ENCODE data around the gene PRIMA1. TPM values are rescaled to one million over a fixed set of nuclear protein-coding genes. Genes with fewer than 3 reads are reported as not detected.
A peak's percentile ranks its signal among the peaks of the same experiment; 100 is the strongest.

The PRIMA1 gene
- total RNA-seq, 1 experiment from 2014 or later = not detected

GRCh38 chr14:93702946-93703345, 85.3 kb downstream of the PRIMA1 start:
- Histone ChIP-seq H3K27ac (ENCODE audit: low read length) (no peak overlapping the region), H2AFZ (ENCODE audit: low read length) (no peak overlapping the region), H3K27me3 (ENCODE audit: low read length) (no peaks in the 10 kb centered on the region), H3K9me2 (replicated peaks; ENCODE audit: insufficient read depth, low read length) (no peaks in the 10 kb centered on the region), H3K9ac (ENCODE audit: low read length) (no peak overlapping the region), H3K36me3 (ENCODE audit: insufficient read depth, low read length) (no peaks in the 10 kb centered on the region), H3K4me1 (ENCODE audit: low read length) (peaks cover 15% of the 10 kb centered on the region), H4K20me1 (ENCODE audit: insufficient read depth, low read depth, low read length) (no peaks in the 10 kb centered on the region), H3K9me3 (ENCODE audit: low read length) (no peaks in the 10 kb centered on the region), H3K4me3 (ENCODE audit: low read length) (no peak overlapping the region), H3K79me2 (ENCODE audit: low read length) (no peaks in the 10 kb centered on the region), H3K4me2 (ENCODE audit: low read depth, low read length, poor library complexity, severe bottlenecking) (no peak overlapping the region)
- DNase-seq = no peak

DNA sequence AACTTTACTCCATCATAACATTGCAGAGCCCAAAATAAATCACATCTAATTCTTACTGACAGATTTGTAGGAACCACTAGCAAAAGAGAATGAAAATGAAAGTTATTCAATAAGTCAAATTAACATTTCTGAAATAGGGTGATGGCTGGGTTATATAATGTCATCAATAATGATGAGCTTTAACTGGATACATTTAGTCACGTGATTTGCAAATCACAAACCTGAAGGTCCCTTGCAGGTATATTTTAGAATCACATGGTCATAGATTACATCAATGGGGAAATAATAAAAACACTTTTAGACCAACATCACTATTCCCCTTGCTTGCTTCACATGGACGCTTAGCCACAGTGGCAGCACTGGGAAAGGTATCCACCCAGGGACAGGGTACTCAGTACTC, 86.7 kb downstream of the PRIMA1 start:
- Histone ChIP-seq H3K27me3 (ENCODE audit: low read length) (no peaks in the 10 kb centered on the region), H3K9me3 (ENCODE audit: low read length) (0 out of 2 replicates have a peak, but pooled peaks cover 4% of the 10 kb centered on the region), H4K20me1 (ENCODE audit: insufficient read depth, low read depth, low read length) (no peaks in the 10 kb centered on the region), H3K4me3 (ENCODE audit: low read length) (no peak overlapping the region), H3K27ac (ENCODE audit: low read length) (no peak overlapping the region), H3K4me1 (ENCODE audit: low read length) (peaks cover 1% of the 10 kb centered on the region), H3K9me2 (replicated peaks; ENCODE audit: insufficient read depth, low read length) (no peaks in the 10 kb centered on the region), H3K9ac (ENCODE audit: low read length) (no peak overlapping the region), H3K79me2 (ENCODE audit: low read length) (no peaks in the 10 kb centered on the region), H3K36me3 (ENCODE audit: insufficient read depth, low read length) (no peaks in the 10 kb centered on the region), H2AFZ (ENCODE audit: low read length) (no peak overlapping the region), H3K4me2 (ENCODE audit: low read depth, low read length, poor library complexity, severe bottlenecking) (no peak overlapping the region)
- DNase-seq = no peak

DNA sequence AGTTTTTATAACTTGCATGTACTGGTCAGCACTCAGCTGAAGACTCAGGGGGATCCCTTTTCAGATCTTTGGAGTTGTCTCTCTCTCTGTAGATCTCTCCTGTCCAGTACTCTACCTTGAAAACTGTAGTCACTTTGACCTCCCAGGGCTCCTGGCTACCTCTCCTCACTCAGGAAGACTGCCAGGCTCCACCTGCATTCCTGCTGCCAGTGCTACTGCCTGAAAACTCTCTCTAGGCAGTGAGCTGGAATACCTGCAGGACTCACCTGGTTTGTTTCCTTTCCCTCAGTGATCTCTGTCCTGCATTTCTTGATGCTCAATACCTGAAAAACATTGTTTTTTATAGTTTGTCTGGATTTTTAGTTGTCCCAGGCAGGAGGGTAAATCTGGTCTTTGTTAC, 87.4 kb downstream of the PRIMA1 start:
- H3K4me3 ChIP-seq (ENCODE audit: low read length) = no peak overlapping the region
- H3K9ac ChIP-seq (ENCODE audit: low read length) = no peak overlapping the region
- no peaks in the 10 kb centered on the region for H3K36me3 ChIP-seq (ENCODE audit: insufficient read depth, low read length)
- 0 out of 2 replicates have a peak, but pooled peaks cover 4% of the 10 kb centered on the region for H3K9me3 ChIP-seq (ENCODE audit: low read length)
- no peaks in the 10 kb centered on the region for H3K9me2 ChIP-seq (replicated peaks; ENCODE audit: insufficient read depth, low read length)
- no peaks in the 10 kb centered on the region for H3K4me1 ChIP-seq (ENCODE audit: low read length)
- H2AFZ ChIP-seq (ENCODE audit: low read length) = no peak overlapping the region
- no peaks in the 10 kb centered on the region for H4K20me1 ChIP-seq (ENCODE audit: insufficient read depth, low read depth, low read length)
- DNase-seq = no peak
- H3K27ac ChIP-seq (ENCODE audit: low read length) = no peak overlapping the region
- no peak overlapping the region for H3K4me2 ChIP-seq (ENCODE audit: low read depth, low read length, poor library complexity, severe bottlenecking)
- H3K27me3 ChIP-seq (ENCODE audit: low read length) = no peaks in the 10 kb centered on the region
- no peaks in the 10 kb centered on the region for H3K79me2 ChIP-seq (ENCODE audit: low read length)

DNA sequence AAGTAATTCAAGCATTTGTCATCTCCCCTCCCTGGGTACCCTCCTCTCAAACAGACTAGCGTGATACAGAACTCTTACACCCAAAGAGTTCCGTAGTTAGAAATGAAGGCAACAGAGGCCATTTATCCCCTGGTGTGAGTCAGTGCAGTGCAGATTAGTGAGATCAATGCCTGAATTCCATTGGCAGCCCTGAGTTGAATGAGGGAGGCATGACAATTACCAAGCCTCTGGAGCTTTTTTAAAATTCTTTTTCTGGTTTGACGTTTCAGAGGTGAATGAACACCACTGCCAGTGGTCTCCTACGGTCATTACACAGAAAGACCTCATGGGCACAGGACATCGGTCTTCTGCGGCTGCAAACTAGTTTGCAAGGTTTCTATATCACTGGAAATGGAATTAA, 94.4 kb downstream of the PRIMA1 start:
- no peaks in the 10 kb centered on the region for H3K4me1 ChIP-seq (ENCODE audit: low read length)
- H3K79me2 ChIP-seq (ENCODE audit: low read length) = no peaks in the 10 kb centered on the region
- H4K20me1 ChIP-seq (ENCODE audit: insufficient read depth, low read depth, low read length) = no peaks in the 10 kb centered on the region
- H3K4me3 ChIP-seq (ENCODE audit: low read length) = no peak overlapping the region
- H3K9ac ChIP-seq (ENCODE audit: low read length) = no peak overlapping the region
- H3K9me2 ChIP-seq (replicated peaks; ENCODE audit: insufficient read depth, low read length) = no peaks in the 10 kb centered on the region
- no peaks in the 10 kb centered on the region for H3K36me3 ChIP-seq (ENCODE audit: insufficient read depth, low read length)
- H3K4me2 ChIP-seq (ENCODE audit: low read depth, low read length, poor library complexity, severe bottlenecking) = no peak overlapping the region
- no peak overlapping the region for H2AFZ ChIP-seq (ENCODE audit: low read length)
- H3K9me3 ChIP-seq (ENCODE audit: low read length) = 0 out of 2 replicates have a peak, but pooled peaks cover 4% of the 10 kb centered on the region
- H3K27ac ChIP-seq (ENCODE audit: low read length) = no peak overlapping the region
- no peaks in the 10 kb centered on the region for H3K27me3 ChIP-seq (ENCODE audit: low read length)
- DNase-seq = no peak

DNA sequence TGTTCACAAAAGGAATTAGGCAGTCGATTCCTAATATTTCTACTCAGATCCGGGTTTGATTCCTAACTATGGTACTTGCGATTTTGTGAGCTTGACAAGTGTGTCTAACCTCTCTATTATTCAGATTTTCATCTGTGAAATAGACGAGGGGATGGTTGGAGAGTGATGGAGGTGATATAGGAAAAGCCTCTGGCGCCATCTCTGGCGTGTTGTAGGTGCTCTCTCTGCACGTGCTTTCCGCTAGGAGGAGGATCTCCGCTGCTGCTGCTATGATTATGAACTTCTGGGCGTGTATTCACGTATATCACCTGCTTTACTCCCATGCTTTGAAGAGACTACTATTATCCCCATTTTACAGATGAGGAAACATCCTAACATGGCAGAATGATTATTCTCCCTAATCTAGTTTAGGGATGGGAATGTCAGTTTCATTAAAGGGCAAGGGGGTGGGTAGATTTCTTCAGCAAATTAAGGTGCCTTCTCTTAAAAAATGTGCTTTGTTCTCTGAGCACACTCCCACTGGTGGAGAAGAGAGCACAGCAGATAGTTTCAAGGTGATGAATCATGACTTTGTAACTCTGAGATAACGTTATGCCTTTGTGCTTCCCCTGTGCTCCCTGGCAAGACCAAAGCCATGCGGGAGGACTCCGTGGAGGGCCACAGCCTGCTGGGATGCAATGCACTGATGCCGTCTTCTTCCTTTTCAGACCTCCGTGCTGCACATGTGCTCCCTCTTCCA, 97.1 kb downstream of the PRIMA1 start:
- no peaks in the 10 kb centered on the region for H3K9me2 ChIP-seq (replicated peaks; ENCODE audit: insufficient read depth, low read length)
- no peaks in the 10 kb centered on the region for H3K4me1 ChIP-seq (ENCODE audit: low read length)
- no peaks in the 10 kb centered on the region for H3K27me3 ChIP-seq (ENCODE audit: low read length)
- H3K27ac ChIP-seq (ENCODE audit: low read length) = no peak overlapping the region
- no peaks in the 10 kb centered on the region for H3K9me3 ChIP-seq (ENCODE audit: low read length)
- H3K4me3 ChIP-seq (ENCODE audit: low read length) = no peak overlapping the region
- H3K36me3 ChIP-seq (ENCODE audit: insufficient read depth, low read length) = no peaks in the 10 kb centered on the region
- no peak overlapping the region for H3K4me2 ChIP-seq (ENCODE audit: low read depth, low read length, poor library complexity, severe bottlenecking)
- DNase-seq = peak; percentile 63
- H3K9ac ChIP-seq (ENCODE audit: low read length) = no peak overlapping the region
- no peaks in the 10 kb centered on the region for H3K79me2 ChIP-seq (ENCODE audit: low read length)
- no peak overlapping the region for H2AFZ ChIP-seq (ENCODE audit: low read length)
- no peaks in the 10 kb centered on the region for H4K20me1 ChIP-seq (ENCODE audit: insufficient read depth, low read depth, low read length)

- no peak overlapping the region for H3K27ac ChIP-seq (ENCODE audit: low read length)
- no peak overlapping the region for H3K9ac ChIP-seq (ENCODE audit: low read length)
- H3K36me3 ChIP-seq (ENCODE audit: insufficient read depth, low read length) = no peaks in the 10 kb centered on the region
- no peak overlapping the region for H3K4me3 ChIP-seq (ENCODE audit: low read length)
- no peaks in the 10 kb centered on the region for H3K4me1 ChIP-seq (ENCODE audit: low read length)
- H4K20me1 ChIP-seq (ENCODE audit: insufficient read depth, low read depth, low read length) = no peaks in the 10 kb centered on the region
- DNase-seq = no peak
- no peaks in the 10 kb centered on the region for H3K79me2 ChIP-seq (ENCODE audit: low read length)
- H3K4me2 ChIP-seq (ENCODE audit: low read depth, low read length, poor library complexity, severe bottlenecking) = no peak overlapping the region
- H3K9me2 ChIP-seq (replicated peaks; ENCODE audit: insufficient read depth, low read length) = no peaks in the 10 kb centered on the region
- no peaks in the 10 kb centered on the region for H3K9me3 ChIP-seq (ENCODE audit: low read length)
- no peak overlapping the region for H2AFZ ChIP-seq (ENCODE audit: low read length)
- H3K27me3 ChIP-seq (ENCODE audit: low read length) = no peaks in the 10 kb centered on the region
Measured at GRCh38 chr14:93690146-93690545, 98.1 kb downstream of the PRIMA1 start.

- Histone ChIP-seq H3K9ac (ENCODE audit: low read length) (no peak overlapping the region), H4K20me1 (ENCODE audit: insufficient read depth, low read depth, low read length) (no peaks in the 10 kb centered on the region), H2AFZ (ENCODE audit: low read length) (no peak overlapping the region)
Measured at GRCh38 chr14:93688820-93689219, 99.5 kb downstream of the PRIMA1 start.

GRCh38 chr14:93688239-93688666, 100.0 kb downstream of the PRIMA1 start:
- H4K20me1 ChIP-seq (ENCODE audit: insufficient read depth, low read depth, low read length) = no peaks in the 10 kb centered on the region
- H3K9me3 ChIP-seq (ENCODE audit: low read length) = no peaks in the 10 kb centered on the region; the same call in 1 of the 2 replicates
- no peaks in the 10 kb centered on the region for H3K79me2 ChIP-seq (ENCODE audit: low read length)
- H3K4me2 ChIP-seq (ENCODE audit: low read depth, low read length, poor library complexity, severe bottlenecking) = no peak overlapping the region
- H3K9ac ChIP-seq (ENCODE audit: low read length) = no peak overlapping the region
- no peak for DNase-seq
- H3K4me3 ChIP-seq (ENCODE audit: low read length) = no peak overlapping the region
- H2AFZ ChIP-seq (ENCODE audit: low read length) = no peak overlapping the region
- H3K27me3 ChIP-seq (ENCODE audit: low read length) = no peaks in the 10 kb centered on the region
- no peak overlapping the region for H3K27ac ChIP-seq (ENCODE audit: low read length)
- no peaks in the 10 kb centered on the region for H3K9me2 ChIP-seq (replicated peaks; ENCODE audit: insufficient read depth, low read length)
- H3K36me3 ChIP-seq (ENCODE audit: insufficient read depth, low read length) = no peaks in the 10 kb centered on the region
- no peaks in the 10 kb centered on the region for H3K4me1 ChIP-seq (ENCODE audit: low read length)

More at GRCh38 chr14:93688820-93689219, 99.5 kb downstream of the PRIMA1 start:
- Histone ChIP-seq H3K4me1 (ENCODE audit: low read length) (no peaks in the 10 kb centered on the region), H3K27me3 (ENCODE audit: low read length) (no peaks in the 10 kb centered on the region), H3K9me3 (ENCODE audit: low read length) (no peaks in the 10 kb centered on the region), H3K36me3 (ENCODE audit: insufficient read depth, low read length) (no peaks in the 10 kb centered on the region), H3K4me2 (ENCODE audit: low read depth, low read length, poor library complexity, severe bottlenecking) (no peak overlapping the region), H3K9me2 (replicated peaks; ENCODE audit: insufficient read depth, low read length) (no peaks in the 10 kb centered on the region), H3K79me2 (ENCODE audit: low read length) (no peaks in the 10 kb centered on the region), H3K4me3 (ENCODE audit: low read length) (no peak overlapping the region), H3K27ac (ENCODE audit: low read length) (no peak overlapping the region)
- no peak for DNase-seq
